Measurements from ENCODE around the gene SLC25A21.

GRCh38 chr14:36654794-36655381 is 517.5 kb downstream of the SLC25A21 start:
- TF ChIP-seq CTCF (IDR thresholded peaks at IDR 0.05) (no peak), POLR2A (IDR thresholded peaks at IDR 0.05) (no peak)
